SK-N-SH (cell line): ENCODE measurements around the gene CTRB1.

Experiments
- CTCF ChIP-seq: fragments of 200-600 bp; sonication (generic); IDR thresholded peaks from 2 replicates; pipeline ENCODE4 v1.6.1; 2017; ENCODE audit warnings: antibody characterized with exemption, mild to moderate bottlenecking, moderate library complexity
- EP300 ChIP-seq, 2 experiments: IDR thresholded peaks; 2 replicates each; pipeline versions ENCODE4 v1.4.0 to v1.6.1; 2012; ENCODE audit warnings: borderline replicate concordance in 1 of 2, low read depth in 1 of 2, low read length in 1 of 2
- TAF1 ChIP-seq: IDR thresholded peaks from 2 replicates; pipeline ENCODE4 v1.6.1; 2012; ENCODE audit warnings: low read depth, mild to moderate bottlenecking, low read length, moderate library complexity, borderline replicate concordance
- USF1 ChIP-seq: IDR thresholded peaks from 2 replicates; pipeline ENCODE4 v1.4.0; 2012; ENCODE audit warnings: low read depth, borderline replicate concordance
- ZBTB33 ChIP-seq: IDR thresholded peaks from 2 replicates; pipeline ENCODE4 v1.4.0; 2012; ENCODE audit warnings: low read depth, borderline replicate concordance

GRCh38 chr16:75263963-75264445, 45.2 kb downstream of the CTRB1 start:
- no peak for TF ChIP-seq USF1
- TF ChIP-seq EP300 (IDR thresholded peaks at IDR 0.05; ENCODE audit: borderline replicate concordance in 1 of 2, low read depth in 1 of 2, low read length in 1 of 2), result no peak
- TF ChIP-seq TAF1, result no peak
- no peak for TF ChIP-seq CTCF
- no peak for TF ChIP-seq ZBTB33
